Bronchus fibroblast of lung (primary cell): ENCODE results near the gene PPP1R7. TPM values are rescaled to one million over a fixed set of nuclear protein-coding genes. Genes with fewer than 3 reads are reported as not detected.

Experiments used
- total RNA-seq: library from RNA; depleted of rRNA; stranded (reverse); fragments of >200 nt; gene quantifications from 2 replicates; pipeline ENCODE4 v1.2.3, GENCODE V29; 2015

Gene PPP1R7, protein sequence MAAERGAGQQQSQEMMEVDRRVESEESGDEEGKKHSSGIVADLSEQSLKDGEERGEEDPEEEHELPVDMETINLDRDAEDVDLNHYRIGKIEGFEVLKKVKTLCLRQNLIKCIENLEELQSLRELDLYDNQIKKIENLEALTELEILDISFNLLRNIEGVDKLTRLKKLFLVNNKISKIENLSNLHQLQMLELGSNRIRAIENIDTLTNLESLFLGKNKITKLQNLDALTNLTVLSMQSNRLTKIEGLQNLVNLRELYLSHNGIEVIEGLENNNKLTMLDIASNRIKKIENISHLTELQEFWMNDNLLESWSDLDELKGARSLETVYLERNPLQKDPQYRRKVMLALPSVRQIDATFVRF
- 68.8 and 69.6 TPM in 2 replicates for total RNA-seq

DNA sequence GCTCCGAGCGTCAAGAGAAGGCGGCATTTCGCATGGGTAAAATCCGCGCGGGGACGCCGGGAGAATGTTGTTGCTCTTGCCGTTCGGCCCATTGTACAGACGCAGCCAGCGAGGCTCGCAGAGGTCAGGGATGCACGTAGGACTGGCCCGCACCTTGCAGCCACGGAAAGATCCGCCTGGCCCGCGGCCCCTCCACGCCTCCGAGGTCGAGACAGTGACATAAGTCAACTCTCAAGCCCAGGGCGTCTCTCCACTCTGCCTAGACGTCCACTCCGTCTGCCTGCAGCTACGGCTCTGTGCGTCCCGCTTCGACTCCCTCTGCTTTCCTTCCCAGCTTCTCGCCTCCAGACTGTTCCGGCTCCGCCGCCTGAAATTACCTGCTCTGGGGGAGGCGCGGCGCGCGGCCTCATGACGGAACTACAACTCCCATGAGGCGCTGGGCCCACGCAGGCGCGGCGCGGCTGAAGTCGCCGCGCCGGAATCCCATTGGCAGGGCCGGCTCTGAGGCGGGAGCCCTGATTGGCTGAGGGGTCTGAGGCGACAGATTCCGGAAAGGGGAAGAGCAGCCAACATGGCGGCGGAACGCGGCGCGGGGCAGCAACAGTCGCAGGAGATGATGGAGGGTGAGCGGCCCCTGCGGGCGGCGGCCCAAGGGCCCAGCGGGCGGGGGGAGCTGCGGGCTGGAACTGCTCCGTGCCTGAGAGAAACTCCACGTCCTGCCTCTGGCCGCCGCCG, at the start of gene PPP1R7:
PPP1R7 (plus strand) TSS at position 543 of the 735 bp plus-strand sequence; CDS start at position 572, 29 bp downstream.

DNA sequence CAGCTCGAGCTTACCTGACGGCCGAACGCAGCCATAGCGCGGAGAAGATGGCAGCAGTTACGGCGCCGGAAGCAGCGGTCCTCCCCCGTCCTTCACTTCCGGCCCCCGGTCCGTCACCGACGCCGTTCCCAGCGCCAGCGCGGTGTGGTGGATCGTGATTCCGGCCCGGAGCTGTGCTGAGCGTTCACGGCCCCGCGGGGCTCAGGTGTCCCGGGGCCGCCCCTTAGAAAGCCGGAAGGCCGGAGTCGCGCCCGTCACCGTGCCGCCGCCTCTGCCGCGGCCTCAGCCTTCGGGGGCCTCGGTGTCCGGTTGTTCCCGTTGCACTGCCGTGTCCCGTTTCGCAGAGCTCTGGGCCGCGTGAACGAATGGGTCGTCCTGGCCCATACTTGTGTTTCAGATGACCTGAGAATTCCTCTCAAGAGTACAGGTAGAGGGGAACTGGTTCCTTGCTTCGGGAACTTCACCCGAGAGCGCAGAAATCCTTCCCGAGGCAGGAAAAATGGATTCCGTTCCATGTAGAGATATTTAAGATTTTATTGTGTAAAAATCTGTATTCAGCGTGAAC, 47.9 kb upstream of the PPP1R7 start, which contains the start of gene MTERF4:
MTERF4 (minus strand) TSS at position 49 of the 565 bp plus-strand sequence; CDS start at position 35, 14 bp downstream.

DNA sequence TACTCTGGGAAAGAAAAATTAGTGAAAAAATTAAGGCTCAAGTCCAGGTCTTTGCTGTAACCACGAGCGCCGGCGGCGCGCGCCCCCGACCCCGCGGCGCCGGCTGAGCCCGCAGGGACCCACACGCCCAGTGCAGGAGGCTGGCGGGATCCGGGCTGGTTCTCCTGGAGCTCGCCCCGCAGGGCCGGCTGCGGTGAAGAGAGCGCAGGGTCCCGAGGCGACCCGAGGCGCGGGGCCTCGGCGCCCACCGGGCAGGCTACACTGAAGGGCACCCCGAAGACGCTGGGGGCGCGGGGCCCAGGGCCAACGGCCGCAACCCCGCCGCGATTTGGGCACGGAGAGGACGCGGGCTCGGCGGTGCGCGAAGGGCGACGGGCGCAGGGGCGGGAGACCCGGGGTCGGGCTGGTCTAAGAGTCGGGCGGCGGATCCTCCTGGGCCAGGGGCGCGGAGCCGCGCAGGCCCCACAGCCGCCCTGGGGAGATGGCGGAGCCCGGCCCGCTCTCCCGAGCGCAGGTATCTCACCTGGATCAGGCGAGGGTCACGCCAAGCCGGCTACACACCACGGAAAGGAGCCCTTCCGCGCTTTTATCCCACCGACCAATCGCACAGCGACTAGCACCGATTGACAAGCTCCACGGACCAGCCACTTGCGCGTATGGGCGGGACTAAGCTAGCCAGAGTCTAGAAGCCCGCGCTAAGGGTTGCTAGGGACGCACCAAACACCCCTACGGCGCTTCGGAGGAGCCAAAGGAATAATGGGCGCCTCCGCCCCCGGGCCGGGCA, 1.2 kb upstream of the PPP1R7 start, which contains the start of gene PASK:
PASK (minus strand) TSS at position 582 of the 784 bp plus-strand sequence. CDS start 6,440 bp downstream, outside the sequence.

DNA sequence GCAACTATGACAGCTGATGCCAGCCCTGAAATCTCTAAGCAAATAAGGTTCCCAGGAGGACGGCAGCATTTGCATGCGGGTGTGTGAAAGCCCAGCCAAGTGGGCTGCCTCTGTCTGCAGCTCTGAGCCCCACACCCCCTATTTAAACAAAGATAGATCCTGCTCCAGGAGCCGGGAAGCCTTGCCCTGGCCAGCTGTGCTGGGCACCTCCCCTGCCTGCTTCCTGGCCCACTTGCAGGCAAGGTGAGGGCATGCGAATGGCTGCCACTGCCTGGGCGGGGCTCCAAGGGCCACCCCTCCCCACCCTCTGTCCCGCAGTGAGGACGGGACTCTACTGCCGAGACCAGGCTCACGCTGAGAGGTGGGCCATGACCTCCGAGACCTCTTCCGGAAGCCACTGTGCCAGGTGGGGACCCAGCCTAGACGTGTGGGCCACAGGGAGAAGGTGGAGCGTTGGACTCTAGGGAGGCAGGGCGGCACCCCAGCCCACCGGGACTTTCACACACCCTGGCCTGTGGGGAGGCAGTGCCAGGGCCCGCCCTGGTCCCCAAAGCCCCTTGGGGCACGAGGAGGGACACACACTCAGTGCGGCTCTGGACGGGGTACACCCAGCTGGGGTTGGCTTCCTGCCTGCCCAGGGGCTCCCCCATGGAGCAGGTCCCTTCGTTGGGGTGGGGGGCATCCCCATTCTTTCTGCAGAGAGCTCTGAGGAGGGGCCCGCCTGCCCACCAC, 38.3 kb downstream of the PPP1R7 start, which contains the start of gene ANO7:
ANO7 (plus strand) TSS at position 317 of the 732 bp plus-strand sequence. CDS start 1,387 bp downstream, outside the sequence.

Other genes starting within 250 kb of the PPP1R7 start
- gene CROCC2, start 244.1 kb upstream of the PPP1R7 start, total RNA-seq = not detected in 2 replicates
- 8.6 and 9.1 TPM in 2 replicates for gene SNED1, start 151.8 kb upstream of the PPP1R7 start, total RNA-seq
- 24.7 and 27.6 TPM in 2 replicates for gene MTERF4, start 48.2 kb upstream of the PPP1R7 start, total RNA-seq
- gene PASK, start 995 bp upstream of the PPP1R7 start, total RNA-seq = 6.1 and 7.1 TPM in 2 replicates
- under 0.01 and 0.30 TPM in 2 replicates for gene ANO7, start 38.2 kb downstream of the PPP1R7 start, total RNA-seq
- gene HDLBP, start 165.2 kb downstream of the PPP1R7 start, total RNA-seq = 430 and 450 TPM in 2 replicates
- gene SEPTIN2, start 165.5 kb downstream of the PPP1R7 start, total RNA-seq = 236 and 282 TPM in 2 replicates
- 18.5 and 19.5 TPM in 2 replicates for gene FARP2, start 205.8 kb downstream of the PPP1R7 start, total RNA-seq